ENCODE results near the gene FRMPD2.
A peak's percentile ranks its signal among the peaks of the same experiment; 100 is the strongest.
"Not testable (repeated sequence)": the region's sequence is repeated elsewhere in the genome, so short reads cannot be mapped to it uniquely, and the experiment has no call there.

FRMPD2 gene

GRCh38 chr10:48231178-48231577 lies 43.3 kb downstream of the FRMPD2 start:
- no peak for DNase-seq

- DNase-seq, result no peak
These were observed 47.3 kb downstream of the FRMPD2 start for GRCh38 chr10:48227213-48227612.

DNA sequence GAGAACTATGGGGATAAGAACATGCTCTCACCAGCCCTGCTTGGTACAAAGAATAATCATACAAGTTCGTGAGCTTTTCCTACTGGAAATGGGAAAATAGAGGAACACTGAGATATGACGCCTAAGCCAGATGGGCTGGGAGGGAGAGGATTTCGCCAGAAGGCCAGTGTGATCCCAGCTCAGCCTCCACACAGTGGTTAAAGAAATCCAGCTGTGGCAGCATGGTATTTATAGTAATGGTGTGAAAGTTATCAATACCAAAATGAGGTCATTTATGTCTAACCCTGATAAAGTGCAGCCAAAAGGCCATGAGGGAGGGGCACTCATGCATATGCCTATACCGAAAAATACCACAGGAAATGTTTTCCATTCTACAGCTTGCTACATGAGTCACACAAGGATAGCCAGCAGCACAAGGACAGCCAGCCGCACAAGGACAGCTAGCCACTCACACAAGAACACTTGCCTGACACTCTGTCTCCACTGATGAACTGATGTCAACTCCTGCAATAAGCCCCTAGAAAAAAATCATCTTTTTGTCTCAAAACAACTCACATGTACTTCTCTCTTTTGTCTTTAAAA lies 49.4 kb downstream of the FRMPD2 start:
- DNase-seq, result no peak

- DNase-seq, result no peak
These were observed 50.2 kb downstream of the FRMPD2 start for GRCh38 chr10:48224296-48224695.

GRCh38 chr10:48221814-48222213 lies 52.7 kb downstream of the FRMPD2 start:
- DNase-seq, result no peak

- DNase-seq, result not testable (repeated sequence)
These were observed 53.5 kb downstream of the FRMPD2 start for GRCh38 chr10:48221031-48221430.

- DNase-seq, result no peak
These were observed 55.3 kb downstream of the FRMPD2 start for GRCh38 chr10:48219194-48219593.

GRCh38 chr10:48216744-48217143 lies 57.8 kb downstream of the FRMPD2 start:
- no peak for DNase-seq

DNA sequence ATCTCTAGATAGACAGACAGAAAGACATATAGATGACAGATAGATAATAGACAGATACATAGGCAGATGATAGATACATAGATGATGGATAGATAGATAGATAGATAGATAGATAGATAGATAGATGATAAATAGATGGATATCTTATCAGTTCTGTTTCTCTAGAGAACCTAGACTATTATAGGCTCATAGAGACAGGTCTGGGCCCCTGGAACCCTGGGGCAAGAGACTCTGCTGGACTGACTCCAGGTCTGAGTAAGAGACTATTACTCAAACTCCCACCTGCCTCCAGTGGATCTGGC lies 58.3 kb downstream of the FRMPD2 start:
- no peak for DNase-seq

DNA sequence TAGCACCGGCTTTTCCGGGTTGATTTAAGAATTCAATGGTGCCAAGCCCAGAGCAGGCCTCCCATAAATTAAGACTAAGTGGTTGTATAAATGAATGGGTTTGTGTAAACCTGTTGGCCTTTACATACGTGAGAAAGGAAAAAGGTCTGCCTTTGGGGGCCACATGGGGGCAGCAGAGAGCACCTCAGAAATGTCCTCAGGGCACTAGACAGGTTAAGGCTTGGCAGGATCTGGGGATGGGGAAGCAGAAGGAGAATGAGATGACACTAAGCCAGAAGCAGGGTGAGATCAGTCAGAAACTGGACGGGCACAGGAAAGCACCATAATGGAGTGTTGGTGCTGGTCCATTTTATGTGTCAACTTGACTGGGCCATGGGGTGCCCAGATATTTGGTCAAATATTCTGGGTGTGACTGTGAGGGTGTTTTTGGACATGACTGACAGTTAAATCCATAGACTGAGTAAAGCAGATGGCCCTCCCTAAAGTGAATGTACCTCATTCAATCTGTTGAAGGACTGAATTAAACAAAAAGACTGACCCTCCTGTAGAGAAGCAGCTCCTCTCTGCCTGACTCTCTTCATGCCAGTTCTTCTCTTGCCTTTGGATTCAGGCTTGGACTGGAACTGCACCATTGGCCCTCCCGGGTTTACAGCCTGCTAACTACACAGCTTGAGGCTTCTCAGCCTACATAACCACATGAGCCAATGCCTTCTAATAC lies 58.9 kb downstream of the FRMPD2 start:
- peak; percentile 31 for DNase-seq

- no peak for DNase-seq
These were observed 59.6 kb downstream of the FRMPD2 start for GRCh38 chr10:48214716-48215485.

GRCh38 chr10:48213047-48213446 lies 61.4 kb downstream of the FRMPD2 start:
- DNase-seq, result no peak

DNA sequence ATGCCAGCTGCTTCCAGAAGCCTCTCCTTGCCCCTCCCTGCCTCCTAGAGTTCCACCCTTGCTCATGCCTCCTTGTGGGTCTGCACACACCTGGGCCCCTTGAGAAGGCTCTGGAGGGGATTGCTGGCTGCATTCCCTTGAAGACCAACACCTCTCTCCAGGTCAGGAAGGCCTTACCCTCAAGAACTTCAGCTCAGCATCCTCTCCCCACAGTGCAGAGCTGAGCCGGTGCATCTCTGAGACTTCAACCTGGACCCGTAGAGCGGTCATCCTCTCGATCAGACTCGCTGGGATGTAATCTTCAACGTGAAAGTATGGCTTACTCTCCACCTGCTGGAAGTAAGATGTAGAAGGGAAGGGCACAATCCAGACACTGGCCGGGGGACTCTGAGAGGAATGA lies 62.7 kb downstream of the FRMPD2 start:
- no peak for DNase-seq

GRCh38 chr10:48210966-48211365 lies 63.5 kb downstream of the FRMPD2 start:
- DNase-seq, result no peak

DNA sequence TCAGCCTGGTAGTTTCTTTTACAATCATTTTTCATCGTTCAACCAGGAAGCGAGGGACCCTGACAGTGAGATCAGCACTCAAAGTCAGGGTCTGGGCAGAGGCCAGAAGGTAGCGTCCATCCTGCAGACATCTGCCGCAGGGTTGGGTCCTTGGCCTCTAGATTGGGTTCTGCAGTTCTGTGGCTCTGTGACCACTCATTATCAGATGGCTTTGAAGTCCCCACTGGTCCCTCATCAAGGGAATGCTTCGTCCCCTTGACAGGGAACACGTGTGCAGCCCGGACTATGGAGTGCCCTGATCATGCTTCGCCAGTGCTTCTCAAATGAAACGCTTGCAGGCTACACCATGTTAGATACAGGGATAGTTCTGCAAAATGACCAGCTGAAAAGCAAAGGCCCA lies 64.1 kb downstream of the FRMPD2 start:
- no peak for DNase-seq

DNA sequence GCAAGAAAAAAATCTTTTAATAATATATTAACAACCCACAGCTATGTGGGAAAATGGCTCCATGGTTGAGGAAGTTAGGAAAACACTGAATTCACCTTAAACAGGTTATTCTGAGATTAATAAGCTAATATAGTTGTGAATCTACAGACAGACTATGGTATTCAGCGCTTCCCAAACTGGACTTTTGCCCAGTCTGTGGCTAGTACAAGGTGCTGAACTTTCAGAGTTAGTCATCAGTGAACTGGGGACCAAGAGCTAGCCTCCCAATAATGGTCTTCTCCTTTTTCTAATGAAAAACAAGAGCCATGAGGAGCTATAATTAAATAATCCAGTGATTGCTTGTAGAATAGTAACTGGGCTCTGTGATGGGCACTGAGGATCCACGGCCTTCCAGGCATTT lies 65.3 kb downstream of the FRMPD2 start:
- peak; percentile 4 for DNase-seq

- DNase-seq, result no peak
These were observed 66.6 kb downstream of the FRMPD2 start for GRCh38 chr10:48207853-48208252.

DNA sequence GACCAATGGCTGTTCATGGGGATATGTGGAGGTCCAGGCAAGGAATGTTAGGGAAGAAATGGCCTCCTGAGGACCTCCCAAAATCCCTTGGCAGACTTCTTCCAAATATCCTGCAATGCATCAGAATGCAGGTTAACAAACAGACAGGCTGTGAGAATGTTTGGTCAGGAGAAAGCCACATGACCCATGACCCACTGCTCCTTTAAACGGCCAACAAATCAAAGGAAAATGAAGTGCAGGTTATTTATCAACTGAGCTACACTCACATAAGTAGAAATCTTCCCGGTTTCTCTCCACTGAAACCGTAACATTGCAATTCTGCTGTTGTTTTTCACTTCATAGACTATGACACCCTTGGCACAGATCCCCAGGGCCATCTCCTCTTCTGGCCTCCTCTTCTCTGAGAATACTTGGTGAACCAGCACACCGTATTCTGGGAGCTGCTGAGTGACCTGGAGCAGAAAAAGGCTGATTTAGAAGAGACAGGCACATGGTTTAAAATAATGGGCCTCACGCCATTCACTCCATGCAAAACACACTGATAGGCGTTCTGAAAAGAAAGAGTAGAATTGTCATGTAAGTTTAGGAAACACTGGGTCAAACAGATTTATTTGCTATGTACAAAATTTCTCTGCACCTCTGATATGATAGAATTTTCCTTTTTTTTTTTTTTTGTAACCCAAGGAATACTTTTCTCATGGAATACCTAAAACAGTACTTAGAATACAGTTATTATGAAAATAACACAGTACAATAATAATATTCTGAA lies 67.8 kb downstream of the FRMPD2 start:
- DNase-seq, result no peak

- DNase-seq, result no peak
These were observed 68.6 kb downstream of the FRMPD2 start for GRCh38 chr10:48205918-48206317.

- peak; percentile 83 for DNase-seq
These were observed 74.7 kb downstream of the FRMPD2 start for GRCh38 chr10:48199580-48200377.

DNA sequence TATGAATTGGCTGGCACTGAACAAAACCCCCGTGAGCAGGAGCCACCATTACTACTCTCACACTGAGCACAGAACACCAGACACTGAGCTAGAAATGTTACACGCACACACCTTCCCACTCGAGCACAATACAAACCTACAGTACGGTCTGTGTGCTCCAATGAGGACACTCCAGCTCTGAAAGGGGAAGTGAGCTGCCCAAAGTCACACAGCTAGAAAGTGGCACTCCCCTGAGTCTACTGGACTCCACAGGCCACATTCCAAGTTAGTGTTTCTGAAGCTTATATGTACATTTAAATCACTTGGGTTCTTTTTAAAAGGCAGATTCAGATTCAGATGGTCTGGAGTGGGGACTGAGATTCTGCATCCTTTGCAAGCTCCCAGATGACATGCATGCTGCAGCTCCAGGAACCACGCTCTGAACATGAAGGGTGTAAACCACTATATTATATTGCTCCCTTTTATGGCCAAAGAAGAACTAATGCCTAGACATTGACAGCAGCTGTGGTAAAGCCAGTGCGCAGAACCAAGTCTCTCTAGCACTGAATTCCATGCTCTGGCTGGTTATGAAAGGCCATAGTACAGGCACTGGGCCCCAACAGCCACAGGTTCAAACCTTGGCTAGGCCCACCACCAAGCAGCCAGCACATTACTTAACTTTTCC lies 77.1 kb downstream of the FRMPD2 start:
- DNase-seq, result no peak

DNA sequence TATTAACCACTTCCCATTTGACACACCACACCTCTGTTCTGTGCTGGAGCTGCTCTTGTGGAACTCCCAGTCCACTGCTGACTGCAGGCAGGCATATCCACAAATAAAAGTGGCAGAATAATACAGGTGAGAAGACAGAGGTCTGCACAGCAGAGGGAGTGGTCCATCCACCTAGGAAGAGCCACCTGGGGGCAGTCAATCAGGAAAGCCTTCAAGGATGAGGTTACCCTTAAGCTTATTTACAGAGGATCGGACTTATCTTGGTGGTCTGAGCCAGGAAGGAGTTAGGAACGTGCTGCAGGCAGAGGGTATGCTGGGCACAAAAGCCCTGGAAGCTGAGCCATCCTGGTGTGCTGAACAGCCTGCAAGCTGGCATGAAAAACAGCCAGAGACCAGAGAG lies 78.7 kb downstream of the FRMPD2 start:
- no peak for DNase-seq
